HepG2 (cell line): ENCODE measurements around the gene NUBPL. TPM values are rescaled to one million over a fixed set of nuclear protein-coding genes. Genes with fewer than 3 reads are reported as not detected.

Source experiments
- ARNTL ChIP-seq: sonication (generic); formaldehyde crosslinking; IDR thresholded peaks from 2 replicates; pipeline ENCODE4 v1.4.0; 2020; ENCODE audit warnings: mild to moderate bottlenecking, missing genetic modification reagents
- CBX1 ChIP-seq: IDR thresholded peaks from one replicate; pipeline ENCODE4 v1.6.1; 2016; ENCODE audit warnings: antibody characterized with exemption, low read depth
- CCAR2 ChIP-seq: fragments of 200-400 bp; formaldehyde crosslinking; optimal IDR thresholded peaks from 2 replicates; pipeline ENCODE3; 2018; ENCODE audit warnings: low read depth, mild to moderate bottlenecking, low read length, moderate library complexity
- GTF2F1 ChIP-seq: fragments of 150-350 bp; IDR thresholded peaks from 2 replicates; pipeline ENCODE4 v1.6.1; 2014; ENCODE audit warnings: low read length
- KAT8 ChIP-seq: IDR thresholded peaks from 2 replicates; pipeline ENCODE4 v1.6.1; 2016; ENCODE audit warnings: missing genetic modification reagents, missing compliant biosample characterization
- MED1 ChIP-seq: sonication (generic); formaldehyde crosslinking; IDR thresholded peaks from 2 replicates; pipeline ENCODE4 v1.4.0; 2020; ENCODE audit warnings: missing genetic modification reagents
- RFX3 ChIP-seq: IDR thresholded peaks from 2 replicates; pipeline ENCODE4 v1.6.1; 2016; ENCODE audit warnings: missing biosample characterization, missing genetic modification reagents
- SALL2 ChIP-seq: sonication (generic); formaldehyde crosslinking; IDR thresholded peaks from 2 replicates; pipeline ENCODE4 v1.8.1; 2023; ENCODE audit warnings: mild to moderate bottlenecking, missing genetic modification reagents, inconsistent platforms
- SNAPC2 ChIP-seq: sonication (generic); formaldehyde crosslinking; IDR thresholded peaks from 2 replicates; pipeline ENCODE4 v1.8.1; 2022; ENCODE audit warnings: mild to moderate bottlenecking, missing genetic modification reagents
- TCF12 ChIP-seq, 2 experiments: fragments of 450-650 bp in 1 of 2; sonication (generic) in 1 of 2; formaldehyde crosslinking in 1 of 2; IDR thresholded peaks; 2 replicates each; pipeline versions ENCODE4 v1.6.1 to v1.8.0; 2017 to 2022; ENCODE audit warnings: antibody characterized with exemption in 1 of 2, mild to moderate bottlenecking in 1 of 2, missing genetic modification reagents in 1 of 2, moderate library complexity in 1 of 2
- TGIF2 ChIP-seq: IDR thresholded peaks from 2 replicates; pipeline ENCODE4 v1.6.1; 2016; ENCODE audit warnings: control low read depth, missing compliant biosample characterization
- ZFP36 ChIP-seq: fragments of 150-350 bp; IDR thresholded peaks from 2 replicates; pipeline ENCODE4 v1.6.1; 2018; ENCODE audit warnings: borderline replicate concordance, low read length, low read depth; ENCODE audit not compliant: partially characterized antibody
- ZFP37 ChIP-seq: sonication (generic); formaldehyde crosslinking; IDR thresholded peaks from 2 replicates; pipeline ENCODE4 v1.4.0; 2020; ENCODE audit warnings: missing genetic modification reagents, borderline replicate concordance
- ZNF225 ChIP-seq: sonication (generic); formaldehyde crosslinking; IDR thresholded peaks from 2 replicates; pipeline ENCODE4 v1.4.0; 2020; ENCODE audit warnings: mild to moderate bottlenecking, missing genetic modification reagents
- ZNF24 ChIP-seq: fragments of 450-650 bp; IDR thresholded peaks from 2 replicates; pipeline ENCODE4 v1.6.1; 2017; ENCODE audit warnings: antibody characterized with exemption, mild to moderate bottlenecking
- ZNF253 ChIP-seq: sonication (generic); formaldehyde crosslinking; IDR thresholded peaks from 2 replicates; pipeline ENCODE4 v1.8.0; 2022; ENCODE audit warnings: mild to moderate bottlenecking, missing genetic modification reagents, borderline replicate concordance
- ZNF326 ChIP-seq: sonication (generic); formaldehyde crosslinking; IDR thresholded peaks from 2 replicates; pipeline ENCODE4 v1.4.0; 2020; ENCODE audit warnings: missing genetic modification reagents, borderline replicate concordance
- ZNF772 ChIP-seq: sonication (generic); formaldehyde crosslinking; IDR thresholded peaks from 2 replicates; pipeline ENCODE4 v1.5.0; 2020; ENCODE audit warnings: mild to moderate bottlenecking, missing genetic modification reagents
- ZNF776 ChIP-seq: sonication (generic); formaldehyde crosslinking; IDR thresholded peaks from 2 replicates; pipeline ENCODE4 v1.4.0; 2020; ENCODE audit warnings: mild to moderate bottlenecking, missing genetic modification reagents
- polyA plus RNA-seq, 8 experiments: library from polyadenylated mRNA; depleted of rRNA in 3 of 8; stranded (reverse) in 7 of 8; unstranded in 1 of 8; fragments of >200 nt; fragmentation: Illumina TruSeq in 4 of 8; extraction: Trizol in 4 of 8; gene quantifications; 2 replicates each; pipeline versions ENCODE4 v1.2.1 to v1.2.3, GENCODE V29; 2011 to 2016; ENCODE audit warnings: low read depth in 4 of 8, missing spikeins in 1 of 8, mixed read lengths in 1 of 8; ENCODE audit not compliant: insufficient read depth in 1 of 8
- total RNA-seq, 5 experiments: library from RNA; depleted of rRNA; stranded (reverse); fragments of >200 nt; fragmentation: Illumina TruSeq; extraction: Trizol; gene quantifications; 2 replicates each; pipeline ENCODE4 v1.2.3, GENCODE V29; 2016; ENCODE audit warnings: low read depth in 1 of 5
- TF ChIP-seq, protein P1 (sequence below): sonication (generic); formaldehyde crosslinking; IDR thresholded peaks from 2 replicates; pipeline ENCODE4 v1.5.0; 2020; ENCODE audit warnings: mild to moderate bottlenecking, missing genetic modification reagents, moderate library complexity
- TF ChIP-seq, protein P2 (sequence below): sonication (generic); formaldehyde crosslinking; IDR thresholded peaks from 2 replicates; pipeline ENCODE4 v1.5.1; 2020; ENCODE audit warnings: mild to moderate bottlenecking, missing genetic modification reagents, moderate library complexity
- TF ChIP-seq, protein P3 (sequence below): IDR thresholded peaks from 2 replicates; pipeline ENCODE4 v1.6.1; 2016
- TF ChIP-seq, protein P4 (sequence below): sonication (generic); formaldehyde crosslinking; IDR thresholded peaks from 2 replicates; pipeline ENCODE4 v1.5.0; 2020; ENCODE audit warnings: mild to moderate bottlenecking, missing genetic modification reagents
- TF ChIP-seq, protein P5 (sequence below): IDR thresholded peaks from 2 replicates; pipeline ENCODE4 v1.6.1; 2012; ENCODE audit warnings: inconsistent platforms

Gene NUBPL
- total and polyA plus RNA-seq, 2 of the 13 experiments (the other 11 are each of a cell fraction or from before 2014, with no cell fraction given): 21.3 to 44.1 TPM

DNA sequence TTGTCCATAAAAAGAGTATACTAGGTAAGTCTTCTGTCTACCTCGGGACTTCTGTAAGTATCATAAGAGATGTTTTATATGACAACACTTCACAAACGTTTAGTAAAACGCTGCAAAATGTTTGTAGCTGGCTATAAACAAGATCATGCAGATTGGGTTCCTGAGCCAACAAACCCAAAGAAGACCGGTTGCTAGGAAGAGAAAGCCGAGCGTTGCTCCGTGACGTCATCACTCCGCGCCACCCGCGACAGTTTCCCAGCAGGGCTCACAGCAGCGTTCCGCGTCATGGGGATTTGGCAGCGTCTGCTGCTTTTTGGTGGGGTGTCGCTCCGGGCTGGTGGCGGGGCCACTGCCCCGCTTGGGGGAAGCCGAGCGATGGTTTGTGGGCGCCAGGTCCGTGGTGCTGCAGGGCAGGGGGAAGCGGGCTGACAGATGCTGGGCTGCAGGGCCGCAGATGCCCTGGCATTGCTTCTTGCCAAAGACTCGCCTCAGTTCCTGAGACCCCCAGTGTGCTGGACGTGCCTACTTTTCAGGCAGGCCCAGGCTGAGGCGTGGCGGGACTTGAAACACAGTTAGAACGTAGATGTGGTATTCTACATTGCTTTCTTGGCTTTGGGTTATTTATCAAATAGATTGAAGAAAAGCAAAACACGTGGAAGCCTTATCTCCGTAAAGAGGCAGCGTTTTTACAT is at the start of gene NUBPL (continued):
- TF ChIP-seq, protein P1, sequence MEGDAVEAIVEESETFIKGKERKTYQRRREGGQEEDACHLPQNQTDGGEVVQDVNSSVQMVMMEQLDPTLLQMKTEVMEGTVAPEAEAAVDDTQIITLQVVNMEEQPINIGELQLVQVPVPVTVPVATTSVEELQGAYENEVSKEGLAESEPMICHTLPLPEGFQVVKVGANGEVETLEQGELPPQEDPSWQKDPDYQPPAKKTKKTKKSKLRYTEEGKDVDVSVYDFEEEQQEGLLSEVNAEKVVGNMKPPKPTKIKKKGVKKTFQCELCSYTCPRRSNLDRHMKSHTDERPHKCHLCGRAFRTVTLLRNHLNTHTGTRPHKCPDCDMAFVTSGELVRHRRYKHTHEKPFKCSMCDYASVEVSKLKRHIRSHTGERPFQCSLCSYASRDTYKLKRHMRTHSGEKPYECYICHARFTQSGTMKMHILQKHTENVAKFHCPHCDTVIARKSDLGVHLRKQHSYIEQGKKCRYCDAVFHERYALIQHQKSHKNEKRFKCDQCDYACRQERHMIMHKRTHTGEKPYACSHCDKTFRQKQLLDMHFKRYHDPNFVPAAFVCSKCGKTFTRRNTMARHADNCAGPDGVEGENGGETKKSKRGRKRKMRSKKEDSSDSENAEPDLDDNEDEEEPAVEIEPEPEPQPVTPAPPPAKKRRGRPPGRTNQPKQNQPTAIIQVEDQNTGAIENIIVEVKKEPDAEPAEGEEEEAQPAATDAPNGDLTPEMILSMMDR: peak; percentile 43
- TF ChIP-seq KAT8 (CRISPR knock-in tag) (peak; percentile 100), ZNF326 (no peak), SNAPC2 (CRISPR knock-in tag) (peak; percentile 99), ZNF225 (peak; percentile 100), ARNTL (CRISPR knock-in tag) (peak; percentile 93), SALL2 (peak; percentile 94), ZNF253 (CRISPR knock-in tag) (no peak), ZNF24 (0 out of 2 replicates have a peak, but pooled peaks have one; percentile 6), MED1 (CRISPR knock-in tag) (peak; percentile 90), CCAR2 (no peak), GTF2F1 (peak; percentile 85), ZFP37 (CRISPR knock-in tag) (peak; percentile 92), ZFP36 (no peak), RFX3 (CRISPR knock-in tag) (peak; percentile 96), TGIF2 (peak; percentile 97), ZNF772 (CRISPR knock-in tag) (peak; percentile 96), TCF12 (IDR thresholded peaks at IDR 0.05) (no peak), TCF12 (CRISPR knock-in tag; IDR thresholded peaks at IDR 0.05) (peak; percentile 87; the same call in 1 of the 2 replicates), CBX1 (peak; percentile 98), ZNF776 (CRISPR knock-in tag) (peak; percentile 90)
- TF ChIP-seq, protein P2, sequence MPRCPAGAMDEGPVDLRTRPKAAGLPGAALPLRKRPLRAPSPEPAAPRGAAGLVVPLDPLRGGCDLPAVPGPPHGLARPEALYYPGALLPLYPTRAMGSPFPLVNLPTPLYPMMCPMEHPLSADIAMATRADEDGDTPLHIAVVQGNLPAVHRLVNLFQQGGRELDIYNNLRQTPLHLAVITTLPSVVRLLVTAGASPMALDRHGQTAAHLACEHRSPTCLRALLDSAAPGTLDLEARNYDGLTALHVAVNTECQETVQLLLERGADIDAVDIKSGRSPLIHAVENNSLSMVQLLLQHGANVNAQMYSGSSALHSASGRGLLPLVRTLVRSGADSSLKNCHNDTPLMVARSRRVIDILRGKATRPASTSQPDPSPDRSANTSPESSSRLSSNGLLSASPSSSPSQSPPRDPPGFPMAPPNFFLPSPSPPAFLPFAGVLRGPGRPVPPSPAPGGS (CRISPR knock-in tag): peak; percentile 99
- TF ChIP-seq, protein P3, sequence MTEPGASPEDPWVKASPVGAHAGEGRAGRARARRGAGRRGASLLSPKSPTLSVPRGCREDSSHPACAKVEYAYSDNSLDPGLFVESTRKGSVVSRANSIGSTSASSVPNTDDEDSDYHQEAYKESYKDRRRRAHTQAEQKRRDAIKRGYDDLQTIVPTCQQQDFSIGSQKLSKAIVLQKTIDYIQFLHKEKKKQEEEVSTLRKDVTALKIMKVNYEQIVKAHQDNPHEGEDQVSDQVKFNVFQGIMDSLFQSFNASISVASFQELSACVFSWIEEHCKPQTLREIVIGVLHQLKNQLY: peak; percentile 82; the same call in 1 of the 2 replicates
- TF ChIP-seq, protein P4, sequence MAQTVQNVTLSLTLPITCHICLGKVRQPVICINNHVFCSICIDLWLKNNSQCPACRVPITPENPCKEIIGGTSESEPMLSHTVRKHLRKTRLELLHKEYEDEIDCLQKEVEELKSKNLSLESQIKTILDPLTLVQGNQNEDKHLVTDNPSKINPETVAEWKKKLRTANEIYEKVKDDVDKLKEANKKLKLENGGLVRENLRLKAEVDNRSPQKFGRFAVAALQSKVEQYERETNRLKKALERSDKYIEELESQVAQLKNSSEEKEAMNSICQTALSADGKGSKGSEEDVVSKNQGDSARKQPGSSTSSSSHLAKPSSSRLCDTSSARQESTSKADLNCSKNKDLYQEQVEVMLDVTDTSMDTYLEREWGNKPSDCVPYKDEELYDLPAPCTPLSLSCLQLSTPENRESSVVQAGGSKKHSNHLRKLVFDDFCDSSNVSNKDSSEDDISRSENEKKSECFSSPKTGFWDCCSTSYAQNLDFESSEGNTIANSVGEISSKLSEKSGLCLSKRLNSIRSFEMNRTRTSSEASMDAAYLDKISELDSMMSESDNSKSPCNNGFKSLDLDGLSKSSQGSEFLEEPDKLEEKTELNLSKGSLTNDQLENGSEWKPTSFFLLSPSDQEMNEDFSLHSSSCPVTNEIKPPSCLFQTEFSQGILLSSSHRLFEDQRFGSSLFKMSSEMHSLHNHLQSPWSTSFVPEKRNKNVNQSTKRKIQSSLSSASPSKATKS (CRISPR knock-in tag): no peak
- TF ChIP-seq, protein P5, sequence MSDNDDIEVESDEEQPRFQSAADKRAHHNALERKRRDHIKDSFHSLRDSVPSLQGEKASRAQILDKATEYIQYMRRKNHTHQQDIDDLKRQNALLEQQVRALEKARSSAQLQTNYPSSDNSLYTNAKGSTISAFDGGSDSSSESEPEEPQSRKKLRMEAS: peak; percentile 92
